ENCODE measurements around the gene HOXD11. TPM values are rescaled to one million over a fixed set of nuclear protein-coding genes. Genes with fewer than 3 reads are reported as not detected.

Gene HOXD11
- total RNA-seq, 1 experiment from 2014 or later, result not detected

DNA sequence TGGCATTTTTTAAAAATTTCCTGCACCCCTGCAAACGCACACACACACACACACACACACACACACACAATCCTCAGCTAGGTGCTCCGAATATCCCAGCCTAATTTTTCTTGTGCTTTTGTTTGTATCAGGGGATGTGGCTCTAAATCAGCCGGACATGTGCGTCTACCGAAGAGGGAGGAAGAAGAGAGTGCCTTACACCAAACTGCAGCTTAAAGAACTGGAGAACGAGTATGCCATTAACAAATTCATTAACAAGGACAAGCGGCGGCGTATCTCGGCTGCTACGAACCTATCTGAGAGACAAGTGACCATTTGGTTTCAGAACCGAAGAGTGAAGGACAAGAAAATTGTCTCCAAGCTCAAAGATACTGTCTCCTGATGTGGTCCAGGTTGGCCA, 12.7 kb upstream of the HOXD11 start:
- POLR2A ChIA-PET, result no interaction called here
- Mint-ChIP-seq H3K27me3 (ENCODE audit: low read depth) (peaks cover 96% of the 10 kb centered on the region), H3K36me3 (peaks cover 8% of the 10 kb centered on the region), H3K9me3 (no peaks in the 10 kb centered on the region), H3K4me1 (peaks cover 61% of the 10 kb centered on the region), H3K4me3 (no peak overlapping the region), H3K27ac (no peak overlapping the region)
- TF ChIP-seq MXD4 (CRISPR knock-in tag; IDR thresholded peaks at IDR 0.05; ENCODE audit: borderline replicate concordance) (no peak), SOX15 (CRISPR knock-in tag; IDR thresholded peaks at IDR 0.05) (no peak), FOXP1 (CRISPR knock-in tag; IDR thresholded peaks at IDR 0.05; ENCODE audit: borderline replicate concordance) (no peak), GTF2I (CRISPR knock-in tag; conservative IDR thresholded peaks at IDR 0.05) (no peak), ZNF138 (CRISPR knock-in tag; conservative IDR thresholded peaks at IDR 0.05) (no peak), TEAD4 (CRISPR knock-in tag; IDR thresholded peaks at IDR 0.05) (no peak), ZNF671 (CRISPR knock-in tag; IDR thresholded peaks at IDR 0.05) (no peak), FOXJ3 (CRISPR knock-in tag; IDR thresholded peaks at IDR 0.05; ENCODE audit: borderline replicate concordance) (no peak), NR2C2 (CRISPR knock-in tag; IDR thresholded peaks at IDR 0.05) (no peak), NFE2L1 (CRISPR knock-in tag; IDR thresholded peaks at IDR 0.05) (no peak), OVOL2 (CRISPR knock-in tag; IDR thresholded peaks at IDR 0.05; ENCODE audit: borderline replicate concordance) (no peak), CREB1 (CRISPR knock-in tag; IDR thresholded peaks at IDR 0.05) (no peak), TEAD1 (CRISPR knock-in tag; IDR thresholded peaks at IDR 0.05) (no peak), ZNF219 (CRISPR knock-in tag; IDR thresholded peaks at IDR 0.05; ENCODE audit: borderline replicate concordance) (no peak)
- TF ChIP-seq, protein P1, sequence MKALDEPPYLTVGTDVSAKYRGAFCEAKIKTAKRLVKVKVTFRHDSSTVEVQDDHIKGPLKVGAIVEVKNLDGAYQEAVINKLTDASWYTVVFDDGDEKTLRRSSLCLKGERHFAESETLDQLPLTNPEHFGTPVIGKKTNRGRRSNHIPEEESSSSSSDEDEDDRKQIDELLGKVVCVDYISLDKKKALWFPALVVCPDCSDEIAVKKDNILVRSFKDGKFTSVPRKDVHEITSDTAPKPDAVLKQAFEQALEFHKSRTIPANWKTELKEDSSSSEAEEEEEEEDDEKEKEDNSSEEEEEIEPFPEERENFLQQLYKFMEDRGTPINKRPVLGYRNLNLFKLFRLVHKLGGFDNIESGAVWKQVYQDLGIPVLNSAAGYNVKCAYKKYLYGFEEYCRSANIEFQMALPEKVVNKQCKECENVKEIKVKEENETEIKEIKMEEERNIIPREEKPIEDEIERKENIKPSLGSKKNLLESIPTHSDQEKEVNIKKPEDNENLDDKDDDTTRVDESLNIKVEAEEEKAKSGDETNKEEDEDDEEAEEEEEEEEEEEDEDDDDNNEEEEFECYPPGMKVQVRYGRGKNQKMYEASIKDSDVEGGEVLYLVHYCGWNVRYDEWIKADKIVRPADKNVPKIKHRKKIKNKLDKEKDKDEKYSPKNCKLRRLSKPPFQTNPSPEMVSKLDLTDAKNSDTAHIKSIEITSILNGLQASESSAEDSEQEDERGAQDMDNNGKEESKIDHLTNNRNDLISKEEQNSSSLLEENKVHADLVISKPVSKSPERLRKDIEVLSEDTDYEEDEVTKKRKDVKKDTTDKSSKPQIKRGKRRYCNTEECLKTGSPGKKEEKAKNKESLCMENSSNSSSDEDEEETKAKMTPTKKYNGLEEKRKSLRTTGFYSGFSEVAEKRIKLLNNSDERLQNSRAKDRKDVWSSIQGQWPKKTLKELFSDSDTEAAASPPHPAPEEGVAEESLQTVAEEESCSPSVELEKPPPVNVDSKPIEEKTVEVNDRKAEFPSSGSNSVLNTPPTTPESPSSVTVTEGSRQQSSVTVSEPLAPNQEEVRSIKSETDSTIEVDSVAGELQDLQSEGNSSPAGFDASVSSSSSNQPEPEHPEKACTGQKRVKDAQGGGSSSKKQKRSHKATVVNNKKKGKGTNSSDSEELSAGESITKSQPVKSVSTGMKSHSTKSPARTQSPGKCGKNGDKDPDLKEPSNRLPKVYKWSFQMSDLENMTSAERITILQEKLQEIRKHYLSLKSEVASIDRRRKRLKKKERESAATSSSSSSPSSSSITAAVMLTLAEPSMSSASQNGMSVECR (CRISPR knock-in tag; IDR thresholded peaks at IDR 0.05; ENCODE audit: borderline replicate concordance), result no peak
- TF ChIP-seq, protein P2, sequence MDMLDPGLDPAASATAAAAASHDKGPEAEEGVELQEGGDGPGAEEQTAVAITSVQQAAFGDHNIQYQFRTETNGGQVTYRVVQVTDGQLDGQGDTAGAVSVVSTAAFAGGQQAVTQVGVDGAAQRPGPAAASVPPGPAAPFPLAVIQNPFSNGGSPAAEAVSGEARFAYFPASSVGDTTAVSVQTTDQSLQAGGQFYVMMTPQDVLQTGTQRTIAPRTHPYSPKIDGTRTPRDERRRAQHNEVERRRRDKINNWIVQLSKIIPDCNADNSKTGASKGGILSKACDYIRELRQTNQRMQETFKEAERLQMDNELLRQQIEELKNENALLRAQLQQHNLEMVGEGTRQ (CRISPR knock-in tag; IDR thresholded peaks at IDR 0.05), result no peak
- TF ChIP-seq, protein P3, sequence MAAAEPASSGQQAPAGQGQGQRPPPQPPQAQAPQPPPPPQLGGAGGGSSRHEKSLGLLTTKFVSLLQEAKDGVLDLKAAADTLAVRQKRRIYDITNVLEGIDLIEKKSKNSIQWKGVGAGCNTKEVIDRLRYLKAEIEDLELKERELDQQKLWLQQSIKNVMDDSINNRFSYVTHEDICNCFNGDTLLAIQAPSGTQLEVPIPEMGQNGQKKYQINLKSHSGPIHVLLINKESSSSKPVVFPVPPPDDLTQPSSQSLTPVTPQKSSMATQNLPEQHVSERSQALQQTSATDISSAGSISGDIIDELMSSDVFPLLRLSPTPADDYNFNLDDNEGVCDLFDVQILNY (CRISPR knock-in tag; IDR thresholded peaks at IDR 0.05), result no peak
- TF ChIP-seq, protein P4, sequence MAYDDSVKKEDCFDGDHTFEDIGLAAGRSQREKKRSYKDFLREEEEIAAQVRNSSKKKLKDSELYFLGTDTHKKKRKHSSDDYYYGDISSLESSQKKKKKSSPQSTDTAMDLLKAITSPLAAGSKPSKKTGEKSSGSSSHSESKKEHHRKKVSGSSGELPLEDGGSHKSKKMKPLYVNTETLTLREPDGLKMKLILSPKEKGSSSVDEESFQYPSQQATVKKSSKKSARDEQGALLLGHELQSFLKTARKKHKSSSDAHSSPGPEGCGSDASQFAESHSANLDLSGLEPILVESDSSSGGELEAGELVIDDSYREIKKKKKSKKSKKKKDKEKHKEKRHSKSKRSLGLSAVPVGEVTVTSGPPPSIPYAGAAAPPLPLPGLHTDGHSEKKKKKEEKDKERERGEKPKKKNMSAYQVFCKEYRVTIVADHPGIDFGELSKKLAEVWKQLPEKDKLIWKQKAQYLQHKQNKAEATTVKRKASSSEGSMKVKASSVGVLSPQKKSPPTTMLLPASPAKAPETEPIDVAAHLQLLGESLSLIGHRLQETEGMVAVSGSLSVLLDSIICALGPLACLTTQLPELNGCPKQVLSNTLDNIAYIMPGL (CRISPR knock-in tag; IDR thresholded peaks at IDR 0.05), result no peak
- TF ChIP-seq, protein P5, sequence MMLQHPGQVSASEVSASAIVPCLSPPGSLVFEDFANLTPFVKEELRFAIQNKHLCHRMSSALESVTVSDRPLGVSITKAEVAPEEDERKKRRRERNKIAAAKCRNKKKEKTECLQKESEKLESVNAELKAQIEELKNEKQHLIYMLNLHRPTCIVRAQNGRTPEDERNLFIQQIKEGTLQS (CRISPR knock-in tag; conservative IDR thresholded peaks at IDR 0.05), result no peak
- CTCF ChIA-PET, result interaction anchor here (0.6 to 1.3 kb wide), 2 partner anchors 9 to 14 kb away, joined by 4 to 6 read pairs; no protein-coding TSS in a partner anchor
- ATAC-seq (no peak), DNase-seq (ENCODE audit: low spot score) (no peak)

DNA sequence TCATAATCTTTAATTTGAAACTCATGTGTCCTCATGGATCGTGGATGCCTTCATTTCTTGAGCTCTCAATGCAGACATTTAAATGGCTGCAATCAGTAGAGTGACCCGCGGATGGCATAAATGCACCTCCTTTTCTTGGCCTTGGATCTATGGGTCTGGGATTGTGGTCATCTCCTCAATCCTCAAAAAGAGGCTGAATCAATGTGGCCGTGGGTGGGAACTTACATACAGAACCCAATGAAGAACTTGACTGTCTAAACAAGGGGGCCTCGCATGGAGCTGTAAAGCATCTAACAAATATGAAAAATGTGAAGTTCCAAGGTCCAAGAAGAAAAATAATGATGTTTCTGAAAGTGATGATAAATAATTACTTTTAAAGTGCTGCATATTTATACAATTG, 11.7 kb upstream of the HOXD11 start:
- Mint-ChIP-seq H3K36me3 (peaks cover 7% of the 10 kb centered on the region), H3K27ac (no peak overlapping the region), H3K9me3 (no peaks in the 10 kb centered on the region), H3K4me3 (peak overlapping the region; percentile 24; the same call in 1 of the 2 replicates), H3K4me1 (peaks cover 68% of the 10 kb centered on the region), H3K27me3 (ENCODE audit: low read depth) (peaks cover 96% of the 10 kb centered on the region)
- ATAC-seq (no peak), DNase-seq (ENCODE audit: low spot score) (no peak)
- ChIA-PET CTCF (interaction anchor here (4.2 kb wide), 1 partner anchor 14 kb away, joined by 56 read pairs; no protein-coding TSS in a partner anchor), POLR2A (no interaction called here)
- TF ChIP-seq, protein P6, sequence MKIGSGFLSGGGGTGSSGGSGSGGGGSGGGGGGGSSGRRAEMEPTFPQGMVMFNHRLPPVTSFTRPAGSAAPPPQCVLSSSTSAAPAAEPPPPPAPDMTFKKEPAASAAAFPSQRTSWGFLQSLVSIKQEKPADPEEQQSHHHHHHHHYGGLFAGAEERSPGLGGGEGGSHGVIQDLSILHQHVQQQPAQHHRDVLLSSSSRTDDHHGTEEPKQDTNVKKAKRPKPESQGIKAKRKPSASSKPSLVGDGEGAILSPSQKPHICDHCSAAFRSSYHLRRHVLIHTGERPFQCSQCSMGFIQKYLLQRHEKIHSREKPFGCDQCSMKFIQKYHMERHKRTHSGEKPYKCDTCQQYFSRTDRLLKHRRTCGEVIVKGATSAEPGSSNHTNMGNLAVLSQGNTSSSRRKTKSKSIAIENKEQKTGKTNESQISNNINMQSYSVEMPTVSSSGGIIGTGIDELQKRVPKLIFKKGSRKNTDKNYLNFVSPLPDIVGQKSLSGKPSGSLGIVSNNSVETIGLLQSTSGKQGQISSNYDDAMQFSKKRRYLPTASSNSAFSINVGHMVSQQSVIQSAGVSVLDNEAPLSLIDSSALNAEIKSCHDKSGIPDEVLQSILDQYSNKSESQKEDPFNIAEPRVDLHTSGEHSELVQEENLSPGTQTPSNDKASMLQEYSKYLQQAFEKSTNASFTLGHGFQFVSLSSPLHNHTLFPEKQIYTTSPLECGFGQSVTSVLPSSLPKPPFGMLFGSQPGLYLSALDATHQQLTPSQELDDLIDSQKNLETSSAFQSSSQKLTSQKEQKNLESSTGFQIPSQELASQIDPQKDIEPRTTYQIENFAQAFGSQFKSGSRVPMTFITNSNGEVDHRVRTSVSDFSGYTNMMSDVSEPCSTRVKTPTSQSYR (CRISPR knock-in tag; IDR thresholded peaks at IDR 0.05), result no peak
- TF ChIP-seq, protein P7, sequence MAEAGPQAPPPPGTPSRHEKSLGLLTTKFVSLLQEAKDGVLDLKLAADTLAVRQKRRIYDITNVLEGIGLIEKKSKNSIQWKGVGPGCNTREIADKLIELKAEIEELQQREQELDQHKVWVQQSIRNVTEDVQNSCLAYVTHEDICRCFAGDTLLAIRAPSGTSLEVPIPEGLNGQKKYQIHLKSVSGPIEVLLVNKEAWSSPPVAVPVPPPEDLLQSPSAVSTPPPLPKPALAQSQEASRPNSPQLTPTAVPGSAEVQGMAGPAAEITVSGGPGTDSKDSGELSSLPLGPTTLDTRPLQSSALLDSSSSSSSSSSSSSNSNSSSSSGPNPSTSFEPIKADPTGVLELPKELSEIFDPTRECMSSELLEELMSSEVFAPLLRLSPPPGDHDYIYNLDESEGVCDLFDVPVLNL (CRISPR knock-in tag; IDR thresholded peaks at IDR 0.05; ENCODE audit: borderline replicate concordance, low read depth), result no peak
- TF ChIP-seq, protein P8, sequence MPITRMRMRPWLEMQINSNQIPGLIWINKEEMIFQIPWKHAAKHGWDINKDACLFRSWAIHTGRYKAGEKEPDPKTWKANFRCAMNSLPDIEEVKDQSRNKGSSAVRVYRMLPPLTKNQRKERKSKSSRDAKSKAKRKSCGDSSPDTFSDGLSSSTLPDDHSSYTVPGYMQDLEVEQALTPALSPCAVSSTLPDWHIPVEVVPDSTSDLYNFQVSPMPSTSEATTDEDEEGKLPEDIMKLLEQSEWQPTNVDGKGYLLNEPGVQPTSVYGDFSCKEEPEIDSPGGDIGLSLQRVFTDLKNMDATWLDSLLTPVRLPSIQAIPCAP (CRISPR knock-in tag; IDR thresholded peaks at IDR 0.05), result no peak
- TF ChIP-seq ESRRA (CRISPR knock-in tag; IDR thresholded peaks at IDR 0.05; ENCODE audit: borderline replicate concordance), result no peak

Data from WTC11 (cell line).